GM18868 (cell line): ENCODE data around the gene CAMK2D.

Experiments
- ATAC-seq: cut with Tn5 transposase; IDR thresholded peaks from one replicate; pipeline ENCODE4 v1.9.1; 2021; ENCODE audit warnings: mild to moderate bottlenecking, moderate library complexity; ENCODE audit not compliant: unreplicated experiment

CAMK2D gene

GRCh38 chr4:113450295-113451080 is 311.1 kb downstream of the CAMK2D start:
- no peak for ATAC-seq

GRCh38 chr4:113449410-113449974 is 312.0 kb downstream of the CAMK2D start:
- no peak for ATAC-seq

GRCh38 chr4:113447769-113448168 is 313.8 kb downstream of the CAMK2D start:
- ATAC-seq: peak; percentile 86

GRCh38 chr4:113447061-113447460 is 314.5 kb downstream of the CAMK2D start:
- ATAC-seq: no peak

- no peak for ATAC-seq
These were observed 315.5 kb downstream of the CAMK2D start for GRCh38 chr4:113446019-113446418.

- no peak for ATAC-seq
These were observed 316.3 kb downstream of the CAMK2D start for GRCh38 chr4:113445286-113445685.

- ATAC-seq: no peak
These were observed 317.2 kb downstream of the CAMK2D start for GRCh38 chr4:113444386-113444785.

GRCh38 chr4:113442826-113443225 is 318.7 kb downstream of the CAMK2D start:
- ATAC-seq: no peak

GRCh38 chr4:113440371-113440770 is 321.2 kb downstream of the CAMK2D start:
- ATAC-seq: no peak

- ATAC-seq: no peak
These were observed 322.9 kb downstream of the CAMK2D start for GRCh38 chr4:113438596-113438995.

- ATAC-seq: no peak
These were observed 324.4 kb downstream of the CAMK2D start for GRCh38 chr4:113437129-113437528.

GRCh38 chr4:113436360-113436759 is 325.2 kb downstream of the CAMK2D start:
- ATAC-seq: no peak

GRCh38 chr4:113435893-113436292 is 325.6 kb downstream of the CAMK2D start:
- ATAC-seq: no peak

- ATAC-seq: no peak
These were observed 327.3 kb downstream of the CAMK2D start for GRCh38 chr4:113434247-113434587.

- no peak for ATAC-seq
These were observed 327.8 kb downstream of the CAMK2D start for GRCh38 chr4:113433536-113434246.

- ATAC-seq: no peak
These were observed 328.4 kb downstream of the CAMK2D start for GRCh38 chr4:113433116-113433515.

GRCh38 chr4:113423631-113424030 is 337.9 kb downstream of the CAMK2D start:
- ATAC-seq: no peak

- no peak for ATAC-seq
These were observed 340.6 kb downstream of the CAMK2D start for GRCh38 chr4:113420938-113421337.

GRCh38 chr4:113419631-113420030 is 341.9 kb downstream of the CAMK2D start:
- no peak for ATAC-seq

- no peak for ATAC-seq
These were observed 350.0 kb downstream of the CAMK2D start for GRCh38 chr4:113411496-113411938.

- ATAC-seq: no peak
These were observed 350.9 kb downstream of the CAMK2D start for GRCh38 chr4:113410686-113411085.

GRCh38 chr4:113409181-113409580 is 352.4 kb downstream of the CAMK2D start:
- ATAC-seq: no peak
